ENCODE results near the gene TUBG2.
"Not testable (repeated sequence)": the region's sequence is repeated elsewhere in the genome, so short reads cannot be mapped to it uniquely, and the experiment has no call there.

The TUBG2 gene

DNA sequence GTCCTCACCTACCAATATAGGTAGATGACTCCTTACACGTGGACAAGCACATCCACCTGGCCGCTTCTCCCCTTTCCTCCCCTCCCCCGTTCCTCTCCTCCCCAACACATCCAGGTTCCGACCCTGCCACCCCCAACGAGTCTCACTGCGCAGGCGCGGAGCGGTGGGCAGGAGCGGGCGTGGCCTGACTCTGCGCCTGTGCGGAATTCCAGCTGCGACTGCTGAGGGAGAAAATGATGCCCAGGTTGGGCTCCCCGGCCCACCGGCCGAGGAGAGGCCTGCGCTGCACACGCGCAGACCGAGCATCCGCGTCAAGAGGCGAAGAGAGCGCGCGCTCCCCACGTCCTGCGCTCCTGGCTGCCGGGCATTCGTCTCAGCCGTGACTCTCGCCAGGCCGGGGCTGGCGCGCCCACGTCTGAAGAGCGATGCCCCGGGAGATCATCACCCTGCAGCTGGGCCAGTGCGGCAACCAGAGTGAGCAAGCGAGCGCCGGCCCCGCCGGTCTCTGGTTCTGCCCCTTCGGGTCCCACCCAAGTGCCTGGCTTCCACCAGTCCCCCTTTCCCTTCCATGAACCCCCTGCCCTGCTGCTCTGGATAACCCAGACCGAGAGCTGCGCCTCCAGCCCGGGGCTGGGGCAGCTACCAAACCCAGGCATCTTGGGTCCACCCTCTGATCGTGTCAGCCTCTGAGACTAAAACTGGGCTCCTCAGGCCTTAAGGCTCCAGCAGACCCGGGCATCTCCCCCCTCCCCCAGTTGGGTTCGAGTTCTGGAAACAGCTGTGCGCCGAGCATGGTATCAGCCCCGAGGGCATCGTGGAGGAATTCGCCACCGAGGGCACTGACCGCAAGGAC is at the start of gene TUBG2:
TUBG2 (plus strand) TSS at position 206 of the 853 bp plus-strand sequence; CDS start at position 426, 220 bp downstream.
- Histone ChIP-seq H3K36me3 (ENCODE audit: insufficient read depth, low read length) (peaks cover 10% of the 10 kb centered on the region), H3K27ac (ENCODE audit: low read depth, low read length) (peak within 1 kb of the TSS; percentile 72), H3K27me3 (ENCODE audit: insufficient read depth, low read length) (no peaks in the 10 kb centered on the region), H3K79me2 (ENCODE audit: control insufficient read depth, insufficient read depth, low read length, unreplicated experiment) (peaks cover 5% of the 10 kb centered on the region), H2AFZ (ENCODE audit: low read length, unreplicated experiment) (peak within 1 kb of the TSS; percentile 82), H3K4me1 (ENCODE audit: control insufficient read depth, insufficient read depth, low read length, unreplicated experiment) (peaks cover 24% of the 10 kb centered on the region), H3K4me3 (ENCODE audit: low read depth, low read length) (peak within 1 kb of the TSS; percentile 98)

GRCh38 chr17:42609814-42610801 is 49.0 kb upstream of the TUBG2 start:
- H3K27me3 ChIP-seq (ENCODE audit: insufficient read depth, low read length); H3K4me1 ChIP-seq (ENCODE audit: control insufficient read depth, insufficient read depth, low read length, unreplicated experiment): not testable (repeated sequence)
- Histone ChIP-seq H3K79me2 (ENCODE audit: control insufficient read depth, insufficient read depth, low read length, unreplicated experiment) (peaks cover 49% of the 10 kb centered on the region), H3K4me3 (ENCODE audit: low read depth, low read length) (peak overlapping the region; percentile 98), H3K27ac (ENCODE audit: low read depth, low read length) (peak overlapping the region; percentile 63), H2AFZ (ENCODE audit: low read length, unreplicated experiment) (peak overlapping the region; percentile 20), H3K36me3 (ENCODE audit: insufficient read depth, low read length) (peaks cover 11% of the 10 kb centered on the region)

- Histone ChIP-seq H3K79me2 (ENCODE audit: control insufficient read depth, insufficient read depth, low read length, unreplicated experiment) (peaks cover 32% of the 10 kb centered on the region), H3K27ac (ENCODE audit: low read depth, low read length) (no peak overlapping the region), H2AFZ (ENCODE audit: low read length, unreplicated experiment) (no peak overlapping the region), H3K4me1 (ENCODE audit: control insufficient read depth, insufficient read depth, low read length, unreplicated experiment) (peaks cover 3% of the 10 kb centered on the region), H3K36me3 (ENCODE audit: insufficient read depth, low read length) (peaks cover 15% of the 10 kb centered on the region), H3K27me3 (ENCODE audit: insufficient read depth, low read length) (no peaks in the 10 kb centered on the region), H3K4me3 (ENCODE audit: low read depth, low read length) (no peak overlapping the region)
These were observed 47.1 kb upstream of the TUBG2 start for GRCh38 chr17:42612013-42612412.

GRCh38 chr17:42613699-42614295 is 45.3 kb upstream of the TUBG2 start:
- H3K4me1 ChIP-seq (ENCODE audit: control insufficient read depth, insufficient read depth, low read length, unreplicated experiment) = no peaks in the 10 kb centered on the region
- no peaks in the 10 kb centered on the region for H3K27me3 ChIP-seq (ENCODE audit: insufficient read depth, low read length)
- peaks cover 15% of the 10 kb centered on the region for H3K36me3 ChIP-seq (ENCODE audit: insufficient read depth, low read length)
- H3K79me2 ChIP-seq (ENCODE audit: control insufficient read depth, insufficient read depth, low read length, unreplicated experiment) = peaks cover 16% of the 10 kb centered on the region
- H2AFZ ChIP-seq (ENCODE audit: low read length, unreplicated experiment) = no peak overlapping the region
- no peak overlapping the region for H3K4me3 ChIP-seq (ENCODE audit: low read depth, low read length)
- no peak overlapping the region for H3K27ac ChIP-seq (ENCODE audit: low read depth, low read length)

GRCh38 chr17:42617956-42618431 is 41.1 kb upstream of the TUBG2 start:
- no peak overlapping the region for H3K4me3 ChIP-seq (ENCODE audit: low read depth, low read length)
- H3K27ac ChIP-seq (ENCODE audit: low read depth, low read length) = no peak overlapping the region
- no peaks in the 10 kb centered on the region for H3K27me3 ChIP-seq (ENCODE audit: insufficient read depth, low read length)
- peaks cover 4% of the 10 kb centered on the region; the same call in 1 of the 2 replicates for H3K36me3 ChIP-seq (ENCODE audit: insufficient read depth, low read length)
- no peaks in the 10 kb centered on the region for H3K4me1 ChIP-seq (ENCODE audit: control insufficient read depth, insufficient read depth, low read length, unreplicated experiment)
- H3K79me2 ChIP-seq (ENCODE audit: control insufficient read depth, insufficient read depth, low read length, unreplicated experiment) = no peaks in the 10 kb centered on the region
- no peak overlapping the region for H2AFZ ChIP-seq (ENCODE audit: low read length, unreplicated experiment)

DNA sequence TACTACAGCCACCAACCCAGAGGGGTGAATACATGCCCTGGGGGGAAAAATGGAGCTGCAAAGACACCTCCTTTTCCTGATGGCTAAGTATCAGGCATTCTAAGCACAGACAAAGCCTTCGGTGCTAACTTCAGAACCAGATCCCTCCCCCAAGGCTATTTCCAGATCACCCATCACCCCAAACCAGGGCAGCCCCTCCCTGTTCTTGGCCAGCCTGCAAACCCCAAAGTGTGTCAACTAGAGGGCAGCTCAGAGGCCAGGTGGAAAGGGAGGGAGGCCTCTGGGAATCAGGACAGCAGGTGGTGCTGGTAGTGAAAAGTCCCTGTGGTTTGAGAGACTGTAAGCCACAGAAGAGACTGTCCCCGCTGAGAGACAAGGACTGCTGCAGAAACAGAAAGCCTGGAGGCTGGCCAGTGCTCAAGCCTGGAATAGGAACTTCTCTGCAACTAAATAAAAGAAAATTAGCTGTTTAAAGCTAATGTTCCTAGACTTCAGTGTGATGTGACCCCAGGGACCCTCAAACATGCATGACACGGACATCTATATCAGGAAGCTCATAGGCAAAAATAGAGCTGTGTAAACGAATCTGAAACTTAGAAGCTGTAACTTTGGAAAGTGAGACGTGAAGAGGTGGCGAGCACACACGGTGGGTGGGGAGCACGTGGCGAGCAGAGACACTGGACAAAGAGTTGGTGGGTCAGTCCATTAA is 40.5 kb upstream of the TUBG2 start:
- peaks cover 4% of the 10 kb centered on the region; the same call in 1 of the 2 replicates for H3K36me3 ChIP-seq (ENCODE audit: insufficient read depth, low read length)
- no peaks in the 10 kb centered on the region for H3K27me3 ChIP-seq (ENCODE audit: insufficient read depth, low read length)
- no peak overlapping the region for H3K4me3 ChIP-seq (ENCODE audit: low read depth, low read length)
- H3K4me1 ChIP-seq (ENCODE audit: control insufficient read depth, insufficient read depth, low read length, unreplicated experiment) = no peaks in the 10 kb centered on the region
- no peak overlapping the region for H2AFZ ChIP-seq (ENCODE audit: low read length, unreplicated experiment)
- no peaks in the 10 kb centered on the region for H3K79me2 ChIP-seq (ENCODE audit: control insufficient read depth, insufficient read depth, low read length, unreplicated experiment)
- no peak overlapping the region for H3K27ac ChIP-seq (ENCODE audit: low read depth, low read length)

GRCh38 chr17:42621987-42622386 is 37.1 kb upstream of the TUBG2 start:
- H3K27ac ChIP-seq (ENCODE audit: low read depth, low read length); H3K27me3 ChIP-seq (ENCODE audit: insufficient read depth, low read length): not testable (repeated sequence)

GRCh38 chr17:42623271-42623670 is 35.8 kb upstream of the TUBG2 start:
- Histone ChIP-seq H3K79me2 (ENCODE audit: control insufficient read depth, insufficient read depth, low read length, unreplicated experiment) (no peaks in the 10 kb centered on the region), H3K4me1 (ENCODE audit: control insufficient read depth, insufficient read depth, low read length, unreplicated experiment) (peaks cover 5% of the 10 kb centered on the region), H3K27me3 (ENCODE audit: insufficient read depth, low read length) (no peaks in the 10 kb centered on the region), H3K36me3 (ENCODE audit: insufficient read depth, low read length) (no peaks in the 10 kb centered on the region), H2AFZ (ENCODE audit: low read length, unreplicated experiment) (no peak overlapping the region), H3K4me3 (ENCODE audit: low read depth, low read length) (no peak overlapping the region), H3K27ac (ENCODE audit: low read depth, low read length) (no peak overlapping the region)

More at GRCh38 chr17:42621987-42622386, 37.1 kb upstream of the TUBG2 start:
- H2AFZ ChIP-seq (ENCODE audit: low read length, unreplicated experiment); H3K79me2 ChIP-seq (ENCODE audit: control insufficient read depth, insufficient read depth, low read length, unreplicated experiment); H3K36me3 ChIP-seq (ENCODE audit: insufficient read depth, low read length); H3K4me1 ChIP-seq (ENCODE audit: control insufficient read depth, insufficient read depth, low read length, unreplicated experiment); H3K4me3 ChIP-seq (ENCODE audit: low read depth, low read length): not testable (repeated sequence)

- no peaks in the 10 kb centered on the region for H3K27me3 ChIP-seq (ENCODE audit: insufficient read depth, low read length)
- H3K79me2 ChIP-seq (ENCODE audit: control insufficient read depth, insufficient read depth, low read length, unreplicated experiment) = no peaks in the 10 kb centered on the region
- peaks cover 5% of the 10 kb centered on the region for H3K4me1 ChIP-seq (ENCODE audit: control insufficient read depth, insufficient read depth, low read length, unreplicated experiment)
- H2AFZ ChIP-seq (ENCODE audit: low read length, unreplicated experiment) = no peak overlapping the region
- no peak overlapping the region for H3K27ac ChIP-seq (ENCODE audit: low read depth, low read length)
- no peak overlapping the region for H3K4me3 ChIP-seq (ENCODE audit: low read depth, low read length)
- no peaks in the 10 kb centered on the region for H3K36me3 ChIP-seq (ENCODE audit: insufficient read depth, low read length)
These were observed 35.1 kb upstream of the TUBG2 start for GRCh38 chr17:42623732-42624596.

All from ACC112 (cell line).